GM19455 (cell line): ENCODE results near the gene RASAL1.

Experiments
- ATAC-seq: cut with Tn5 transposase; IDR thresholded peaks from one replicate; pipeline ENCODE4 v1.9.1; 2021; ENCODE audit not compliant: unreplicated experiment

RASAL1 gene

DNA sequence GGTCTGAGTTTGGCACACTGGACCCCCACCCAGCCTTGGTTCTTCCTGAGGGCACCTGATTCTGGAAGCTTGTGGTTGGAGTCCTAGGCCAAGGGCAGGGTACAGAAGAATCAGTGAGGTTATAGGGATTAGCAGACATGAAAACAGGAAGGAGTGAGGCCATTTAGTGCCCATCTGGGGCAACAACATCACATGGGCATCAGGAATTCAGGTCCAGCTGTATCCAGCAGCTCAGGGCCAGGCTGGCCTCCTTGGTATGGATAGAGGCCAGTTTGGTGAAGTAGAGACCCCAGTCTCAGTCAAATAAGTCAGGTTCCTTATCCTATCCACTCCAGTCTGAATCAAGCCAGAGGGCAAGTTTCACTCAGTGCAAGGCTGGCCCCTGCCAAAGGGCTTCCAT is 36.2 kb downstream of the RASAL1 start:
- no peak for ATAC-seq

DNA sequence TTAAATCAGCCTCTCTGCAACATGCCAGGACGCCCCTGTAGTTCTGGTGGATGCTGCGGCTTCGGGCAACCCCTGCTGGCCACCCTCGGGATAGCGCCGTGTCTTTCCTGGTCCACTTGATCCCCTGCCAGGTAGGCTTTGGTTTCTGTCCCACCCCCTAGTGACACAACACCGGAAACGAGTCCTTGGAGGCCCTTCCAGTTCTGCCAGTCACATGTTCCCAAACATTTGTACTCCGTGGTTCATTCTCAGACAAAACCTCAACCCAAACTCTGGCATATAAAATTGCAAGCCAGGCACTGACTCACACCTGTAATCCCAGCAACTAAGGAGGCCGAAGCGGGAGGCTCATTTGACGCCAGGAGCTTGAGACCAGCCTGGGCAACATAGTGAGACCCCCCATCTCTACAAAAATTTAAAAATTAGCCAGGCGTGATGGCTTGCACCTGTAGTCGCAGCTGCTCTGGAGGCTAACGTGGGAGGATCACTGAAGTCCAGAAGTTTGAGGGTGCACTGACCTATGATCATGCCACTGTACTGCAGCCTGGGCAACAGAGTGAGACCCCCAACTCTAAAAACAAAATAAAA is 37.0 kb downstream of the RASAL1 start:
- ATAC-seq = no peak

- no peak for ATAC-seq
Measured at GRCh38 chr12:113097716-113098440, 37.7 kb downstream of the RASAL1 start.

- no peak for ATAC-seq
Measured at GRCh38 chr12:113096675-113097461, 38.7 kb downstream of the RASAL1 start.

- no peak for ATAC-seq
Measured at GRCh38 chr12:113095405-113095804, 40.2 kb downstream of the RASAL1 start.

DNA sequence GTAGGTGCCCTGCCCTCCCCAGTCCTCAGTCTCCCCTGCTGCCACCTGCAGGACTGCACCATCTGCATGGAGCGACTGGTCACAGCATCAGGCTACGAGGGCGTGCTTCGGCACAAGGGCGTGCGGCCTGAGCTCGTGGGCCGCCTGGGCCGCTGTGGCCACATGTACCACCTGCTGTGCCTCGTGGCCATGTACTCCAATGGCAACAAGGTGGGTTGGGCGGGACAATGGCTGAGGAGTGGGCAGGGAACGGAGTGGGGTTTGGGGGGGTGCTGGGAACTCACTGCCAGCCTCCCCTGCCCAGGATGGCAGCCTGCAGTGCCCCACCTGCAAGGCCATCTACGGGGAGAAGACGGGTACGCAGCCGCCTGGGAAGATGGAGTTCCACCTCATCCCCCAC is 40.8 kb downstream of the RASAL1 start:
- ATAC-seq = no peak

DNA sequence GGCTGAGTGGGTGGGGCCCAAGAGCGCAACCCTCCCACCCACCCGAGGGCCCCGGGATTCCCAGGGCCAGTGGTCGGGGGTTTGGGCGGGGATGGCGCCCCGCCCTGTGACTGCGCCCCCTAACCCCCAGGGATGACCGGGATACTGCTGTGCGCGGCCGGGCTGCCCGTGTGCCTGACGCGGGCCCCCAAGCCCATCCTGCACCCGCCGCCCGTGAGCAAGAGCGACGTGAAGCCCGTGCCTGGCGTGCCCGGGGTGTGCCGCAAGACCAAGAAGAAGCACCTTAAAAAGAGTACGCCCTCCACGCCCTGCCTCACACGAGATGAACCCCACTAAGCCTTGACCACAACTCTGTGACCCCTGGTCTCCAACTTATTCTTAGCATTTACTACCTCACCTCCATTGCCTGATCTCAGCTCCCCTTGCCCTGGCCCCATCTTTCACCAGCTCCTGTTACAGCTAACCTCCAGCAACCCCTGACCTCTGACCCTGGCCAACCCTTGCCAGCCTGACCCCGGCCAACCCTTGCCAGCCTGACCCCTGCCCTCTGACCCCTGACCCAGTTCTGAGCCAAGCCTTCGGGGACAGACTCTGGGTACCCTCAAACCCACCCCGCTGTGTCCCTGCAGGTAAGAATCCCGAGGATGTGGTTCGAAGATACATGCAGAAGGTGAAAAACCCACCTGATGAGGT is 42.0 kb downstream of the RASAL1 start:
- ATAC-seq = no peak

DNA sequence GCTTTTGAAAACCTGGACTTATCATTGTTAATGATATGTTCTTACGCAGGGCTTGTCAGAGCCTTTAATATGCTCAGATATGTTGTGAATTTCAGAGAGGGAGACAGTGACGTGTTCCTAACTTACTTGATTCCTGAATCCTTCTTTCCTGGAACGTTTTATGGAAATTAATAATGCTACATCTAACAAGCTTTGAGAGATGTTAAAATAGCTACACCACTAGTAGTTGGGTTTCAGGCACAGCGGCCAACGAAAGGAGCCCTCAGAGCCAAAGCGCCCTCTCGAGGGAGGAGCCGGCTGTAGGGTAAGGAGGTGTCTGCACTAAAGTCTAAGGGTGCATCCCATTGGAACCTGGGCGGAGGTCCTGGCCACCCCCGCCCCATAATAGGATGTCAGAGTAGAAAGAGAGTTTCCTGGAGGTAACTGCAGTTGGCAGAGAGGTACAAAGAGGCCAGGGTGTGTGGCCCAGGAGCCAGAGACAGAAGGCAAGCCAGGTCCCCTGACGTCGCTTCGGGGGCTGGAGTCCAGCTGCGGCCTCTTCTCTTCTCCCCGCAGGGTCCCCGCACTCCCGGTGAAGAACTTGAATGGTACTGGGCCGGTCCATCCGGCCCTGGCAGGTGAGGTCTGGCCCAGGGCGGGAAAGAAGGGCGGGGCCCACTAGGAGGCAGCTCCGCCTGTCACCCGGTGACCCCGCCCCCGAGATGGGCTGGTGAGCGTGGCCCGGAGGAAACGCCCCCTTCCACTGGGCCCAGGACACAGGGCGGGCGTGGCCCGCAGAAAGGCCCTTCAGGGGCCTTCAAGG is 42.8 kb downstream of the RASAL1 start:
- no peak for ATAC-seq

DNA sequence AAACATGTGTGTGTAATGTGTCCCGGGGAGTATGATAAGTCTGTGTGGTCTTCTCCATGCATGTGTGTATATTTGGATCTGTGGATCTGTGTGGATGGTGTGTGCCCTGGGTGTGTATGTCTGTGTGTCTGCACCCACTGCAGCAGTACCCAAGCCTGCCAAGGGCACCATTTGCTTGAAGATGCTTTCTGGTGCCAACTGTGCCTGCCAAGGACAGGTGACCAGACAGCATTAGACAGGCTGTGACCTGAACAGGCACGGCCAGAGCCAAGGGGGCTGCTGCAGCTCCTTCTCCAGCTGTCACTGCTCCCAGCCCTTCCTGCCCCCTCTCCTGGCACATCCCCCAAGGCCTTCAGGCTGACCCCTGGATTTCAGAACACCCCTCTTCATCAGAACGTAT is 44.1 kb downstream of the RASAL1 start:
- no peak for ATAC-seq

- no peak for ATAC-seq
Measured at GRCh38 chr12:113090740-113091139, 44.8 kb downstream of the RASAL1 start.

GRCh38 chr12:113089839-113090238 is 45.7 kb downstream of the RASAL1 start:
- ATAC-seq = no peak

GRCh38 chr12:113088971-113089756 is 46.4 kb downstream of the RASAL1 start:
- ATAC-seq = no peak

DNA sequence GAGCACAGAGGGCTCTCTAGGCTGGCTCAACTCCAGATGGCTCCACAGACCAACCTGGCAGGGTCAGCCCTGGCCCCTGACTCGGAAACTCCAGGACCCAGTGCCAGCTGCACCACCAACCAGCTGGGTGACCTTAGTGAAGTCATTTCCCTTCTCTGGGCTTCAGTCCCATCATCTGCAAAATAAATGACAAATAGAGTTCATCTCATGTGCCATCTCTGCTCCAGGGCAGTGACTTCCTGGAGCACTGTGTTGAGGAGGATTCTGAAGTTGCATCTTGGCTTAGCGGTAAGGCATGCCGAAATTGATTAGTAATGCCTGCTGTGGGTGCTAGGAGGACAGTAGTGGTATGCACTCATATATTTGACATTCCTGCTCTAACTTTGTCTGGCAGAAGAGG is 47.5 kb downstream of the RASAL1 start:
- ATAC-seq = no peak

DNA sequence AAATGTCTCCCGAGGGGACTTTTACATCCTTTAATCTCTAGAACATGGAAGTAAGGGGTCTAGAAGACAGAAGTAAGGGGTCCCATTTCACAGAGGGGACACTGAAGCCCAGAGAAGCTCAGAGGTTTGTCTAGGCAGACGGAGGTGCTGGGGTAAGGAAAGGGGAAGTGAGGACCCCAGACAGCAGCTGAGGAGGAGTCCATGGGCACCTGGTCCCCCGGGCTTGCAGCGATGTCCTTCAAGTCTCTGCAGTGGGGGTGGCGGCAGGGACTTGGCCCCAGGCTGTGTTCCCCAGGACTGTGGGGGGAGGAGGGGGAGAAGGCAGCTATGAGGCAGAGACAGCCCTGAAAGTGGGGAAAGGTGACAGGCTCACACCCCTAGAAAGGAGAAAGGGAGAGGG is 48.4 kb downstream of the RASAL1 start:
- no peak for ATAC-seq

DNA sequence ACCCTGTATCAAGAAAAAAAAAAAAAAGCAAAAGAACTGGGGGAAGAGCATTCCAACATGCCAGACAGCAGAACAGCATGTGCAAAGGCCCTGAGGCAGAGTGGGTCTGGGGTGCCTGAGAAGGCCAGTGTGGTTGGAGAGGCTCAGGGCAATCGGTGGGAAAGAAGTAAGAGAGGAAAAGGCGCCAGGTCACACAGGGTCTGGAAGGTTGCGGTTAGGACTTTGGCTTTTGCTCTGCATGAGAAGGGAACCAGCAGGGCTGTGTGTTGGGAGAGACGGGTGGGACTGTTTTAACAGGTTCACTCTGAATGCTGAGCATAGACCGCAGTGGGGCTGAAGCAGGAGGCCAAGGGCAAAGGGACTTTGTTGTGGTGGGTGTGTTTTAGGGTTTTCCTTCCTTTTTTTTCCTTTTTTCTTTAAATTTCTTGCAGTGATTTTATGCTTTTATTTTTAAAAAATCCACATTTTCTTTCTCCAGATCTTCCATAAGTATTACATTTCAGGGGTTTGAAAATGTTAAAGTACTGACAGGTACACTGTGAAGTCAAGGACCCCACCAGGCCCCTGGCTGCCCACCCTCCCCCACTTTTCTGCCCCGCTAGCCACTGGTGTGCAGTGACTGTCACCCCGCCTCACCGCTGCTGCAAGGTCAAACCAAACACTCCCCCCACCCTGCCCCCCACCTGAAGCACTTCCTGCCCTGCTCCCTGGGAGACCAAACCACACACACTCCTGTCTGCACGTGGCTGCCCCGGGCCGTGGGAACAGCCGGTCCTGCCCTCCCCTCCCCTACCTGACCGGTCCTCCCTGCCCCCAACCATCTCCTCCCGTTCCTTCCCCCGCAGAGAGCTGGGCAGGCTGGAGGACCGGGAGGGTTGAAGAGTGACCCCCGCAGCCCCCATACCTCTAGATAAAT is 49.1 kb downstream of the RASAL1 start:
- no peak for ATAC-seq

GRCh38 chr12:113083863-113084435 is 51.6 kb downstream of the RASAL1 start:
- ATAC-seq = no peak

- ATAC-seq = no peak
Measured at GRCh38 chr12:113082486-113083148, 52.9 kb downstream of the RASAL1 start.

GRCh38 chr12:113081873-113082272 is 53.7 kb downstream of the RASAL1 start:
- ATAC-seq = no peak
